Hindlimb muscle (tissue), 1 donor: ENCODE measurements around the gene SNIP1. TPM values are rescaled to one million over a fixed set of nuclear protein-coding genes. Genes with fewer than 3 reads are reported as not detected.
"Not testable (repeated sequence)": the region's sequence is repeated elsewhere in the genome, so short reads cannot be mapped to it uniquely, and the experiment has no call there.

Experiments used
- DNase-seq: peaks from one replicate; pipeline ENCODE4 v3.0.0-alpha.2; 2013
- polyA plus RNA-seq: library from polyadenylated mRNA; unstranded; fragments of 120-200 nt; gene quantifications from one replicate; pipeline ENCODE4 v1.2.1, GENCODE V29; 2013; ENCODE audit not compliant: insufficient read length

Gene SNIP1
- polyA plus RNA-seq, 1 donor = 10.5 TPM

DNA sequence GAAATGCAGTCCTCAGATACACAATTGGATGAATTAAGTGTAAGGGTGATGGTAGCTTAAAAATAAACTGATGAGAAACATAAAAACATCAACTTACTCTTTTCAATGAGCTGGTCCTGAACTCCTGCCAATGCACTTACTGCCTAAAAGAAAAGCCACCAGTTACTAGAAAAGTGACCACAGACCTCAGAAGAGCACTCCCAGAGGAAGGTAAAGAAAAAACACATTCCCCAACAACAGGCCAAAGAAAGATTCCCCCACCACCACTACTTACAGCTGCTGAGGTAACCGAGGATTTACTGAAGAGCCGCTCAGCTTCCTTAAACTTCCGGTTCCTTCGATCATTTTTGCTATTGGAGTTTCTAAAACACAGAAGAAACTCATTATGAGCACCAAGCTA is 44.9 kb downstream of the SNIP1 start:
- no peak for DNase-seq

GRCh38 chr1:37506740-37507139 is 47.4 kb downstream of the SNIP1 start:
- no peak for DNase-seq

- not testable (repeated sequence) for DNase-seq
Observed at GRCh38 chr1:37502791-37503190, 51.3 kb downstream of the SNIP1 start.

DNA sequence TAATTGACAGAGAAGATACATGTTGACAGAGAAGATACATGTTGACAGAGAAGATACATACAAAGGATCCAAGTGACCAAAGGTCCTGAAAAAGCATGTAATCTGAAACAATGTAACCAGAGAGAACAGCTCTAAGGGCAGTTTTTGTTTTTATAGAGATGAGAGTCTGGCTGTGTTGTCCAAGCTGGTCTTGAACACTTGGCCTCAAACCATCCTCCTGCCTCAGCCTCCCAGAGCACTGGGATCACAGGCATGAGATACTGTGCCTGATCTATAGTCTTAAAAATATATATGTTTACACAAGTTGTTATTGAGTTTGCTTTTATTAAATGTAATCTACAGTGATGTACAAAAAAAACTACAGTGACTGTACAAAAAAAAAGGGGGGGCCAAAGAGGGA is 52.0 kb downstream of the SNIP1 start:
- no peak for DNase-seq

- no peak for DNase-seq
Observed at GRCh38 chr1:37501661-37502060, 52.4 kb downstream of the SNIP1 start.

DNA sequence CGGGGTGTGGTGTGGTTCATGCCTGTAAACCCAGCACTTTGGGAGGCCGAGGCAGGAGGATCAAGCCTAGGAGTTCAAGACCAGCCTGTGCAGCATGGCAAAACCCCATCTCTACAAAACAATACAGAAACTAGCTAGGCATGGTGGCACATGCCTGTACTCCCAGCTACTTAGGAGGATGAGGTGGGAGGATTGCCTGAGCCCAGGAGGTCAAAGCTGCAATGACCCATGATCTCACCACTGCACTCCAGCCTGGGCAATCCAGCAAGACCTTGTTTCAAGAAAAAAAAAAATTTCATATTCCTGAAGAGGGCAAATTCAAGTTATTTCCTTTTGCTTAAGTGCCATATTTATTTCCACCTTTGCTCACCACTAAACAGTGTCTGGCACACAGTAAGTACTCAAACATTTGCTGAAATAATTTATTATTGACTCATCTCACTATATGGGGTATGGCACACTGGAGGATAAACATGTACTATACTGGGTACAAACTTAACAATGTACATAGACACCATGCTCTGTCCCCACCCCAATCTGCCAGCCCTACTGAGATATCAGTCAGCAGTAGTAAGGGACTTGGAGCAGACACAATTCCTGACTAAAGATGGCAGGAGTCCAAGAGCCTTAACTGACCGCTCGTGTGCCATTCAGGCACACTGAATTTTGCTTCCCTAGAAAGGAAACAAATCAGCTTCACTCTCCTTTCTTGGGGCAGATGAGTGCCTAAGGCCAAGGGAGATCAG is 55.0 kb downstream of the SNIP1 start:
- no peak for DNase-seq

GRCh38 chr1:37497832-37498231 is 56.3 kb downstream of the SNIP1 start:
- no peak for DNase-seq

- no peak for DNase-seq
Observed at GRCh38 chr1:37495875-37496274, 58.2 kb downstream of the SNIP1 start.

DNA sequence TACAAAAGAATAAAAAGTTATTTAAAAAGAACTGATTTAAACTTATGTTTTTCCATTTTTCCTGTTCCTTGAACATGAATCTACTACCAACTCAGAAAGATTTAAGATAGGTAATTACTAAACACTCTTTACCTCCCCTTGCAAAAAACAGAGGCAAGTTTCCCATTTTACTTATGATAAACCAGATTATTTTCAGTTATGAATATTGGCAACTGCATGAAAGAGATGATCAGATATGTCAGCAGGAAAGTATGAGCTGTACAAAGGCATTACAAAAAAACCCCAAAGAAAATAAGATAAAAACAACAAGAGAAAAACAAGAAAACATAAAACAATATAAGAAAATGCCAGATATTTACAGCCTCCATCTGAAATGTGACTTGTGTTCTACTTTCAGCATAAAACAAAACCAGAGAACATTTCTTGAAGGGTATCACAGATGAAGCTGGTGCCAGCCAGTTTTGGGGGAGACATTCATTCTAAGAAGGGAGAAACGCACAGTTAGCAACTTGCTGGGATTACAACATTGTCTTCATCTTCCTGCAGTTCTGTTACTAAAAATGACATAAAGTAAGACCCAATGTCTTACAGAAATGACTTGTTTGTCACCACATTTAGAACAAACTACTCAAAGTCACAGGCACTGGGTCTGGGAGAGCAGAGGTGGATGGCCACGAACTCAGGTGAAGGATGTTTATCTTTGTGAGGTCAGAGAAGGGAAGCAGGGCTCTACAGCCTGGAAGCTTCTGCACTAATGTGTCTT is 60.6 kb downstream of the SNIP1 start:
- DNase-seq = no peak

GRCh38 chr1:37487619-37487984 is 66.5 kb downstream of the SNIP1 start:
- no peak for DNase-seq

GRCh38 chr1:37486680-37487618 is 67.1 kb downstream of the SNIP1 start:
- peak; percentile 71 for DNase-seq

- no peak for DNase-seq
Observed at GRCh38 chr1:37485902-37486679, 68.0 kb downstream of the SNIP1 start.

Other genes starting within 250 kb of the SNIP1 start
- gene ZC3H12A, start 79.7 kb downstream of the SNIP1 start, polyA plus RNA-seq = 0.54 TPM
- 42.2 TPM for gene MEAF6, start 39.5 kb downstream of the SNIP1 start, polyA plus RNA-seq
- 9.7 TPM for gene DNALI1, start 2.6 kb upstream of the SNIP1 start, polyA plus RNA-seq
- 45.7 TPM for gene GNL2, start 41.6 kb upstream of the SNIP1 start, polyA plus RNA-seq
- gene RSPO1, start 80.6 kb upstream of the SNIP1 start, polyA plus RNA-seq = not detected
- 7.1 TPM for gene CDCA8, start 138.2 kb upstream of the SNIP1 start, polyA plus RNA-seq
- gene EPHA10, start 210.8 kb upstream of the SNIP1 start, polyA plus RNA-seq = not detected
- gene MANEAL, start 239.6 kb upstream of the SNIP1 start, polyA plus RNA-seq = 2.9 TPM